K562 (cell line): ENCODE data around the gene ASAH2. TPM values are rescaled to one million over a fixed set of nuclear protein-coding genes. Genes with fewer than 3 reads are reported as not detected.
A peak's percentile ranks its signal among the peaks of the same experiment; 100 is the strongest.

Experiments
- CHD2 ChIP-seq: IDR thresholded peaks from 2 replicates; pipeline ENCODE4 v1.6.1; 2011; ENCODE audit warnings: low read depth, low read length
- CTBP1 ChIP-seq: fragments of 450-650 bp; IDR thresholded peaks from 2 replicates; pipeline ENCODE4 v1.6.1; 2016; ENCODE audit warnings: borderline replicate concordance
- HLTF ChIP-seq: fragments of 450-650 bp; IDR thresholded peaks from 2 replicates; pipeline ENCODE4 v1.6.1; 2016
- MYBL2 ChIP-seq, 2 experiments: fragments of 450-650 bp in 1 of 2; sonication (generic) in 1 of 2; formaldehyde crosslinking in 1 of 2; IDR thresholded peaks; 2 replicates each; pipeline versions ENCODE4 v1.6.1 to v1.8.1; 2017 to 2022; ENCODE audit warnings: borderline replicate concordance in 1 of 2, inconsistent platforms in 1 of 2, low read depth in 1 of 2, mild to moderate bottlenecking in 1 of 2, missing genetic modification reagents in 1 of 2, moderate library complexity in 1 of 2
- MYC ChIP-seq, 2 experiments: fragments of 250-450 bp in 1 of 2; sonication (Bioruptor Pico) in 1 of 2; IDR thresholded peaks; 2 replicates each; pipeline versions ENCODE4 v1.5.1 to v1.6.1; 2012 to 2021; ENCODE audit warnings: low read depth in 2 of 2, borderline replicate concordance in 1 of 2, improper control_type of control experiment in 1 of 2, low read length in 1 of 2, mild to moderate bottlenecking in 1 of 2, moderate library complexity in 1 of 2
- NFYB ChIP-seq: IDR thresholded peaks from 2 replicates; pipeline ENCODE4 v1.6.1; 2011; ENCODE audit warnings: mild to moderate bottlenecking, moderate library complexity; ENCODE audit not compliant: insufficient read length; ENCODE audit errors: extremely low read depth
- NRF1 ChIP-seq, 2 experiments: fragments of 450-650 bp; IDR thresholded peaks in 1 of 2; conservative IDR thresholded peaks in 1 of 2; 2 replicates each; pipeline ENCODE4 v1.6.1; 2014; ENCODE audit warnings: mild to moderate bottlenecking in 2 of 2
- SIX5 ChIP-seq, 2 experiments: IDR thresholded peaks; 2 replicates each; pipeline ENCODE4 v1.6.1; 2011; ENCODE audit warnings: low read length in 2 of 2, borderline replicate concordance in 1 of 2, low read depth in 1 of 2, mild to moderate bottlenecking in 1 of 2, moderate library complexity in 1 of 2; ENCODE audit not compliant: insufficient read depth in 1 of 2
- TCFL5 ChIP-seq: fragments of 250-450 bp; sonication (Bioruptor Pico); conservative IDR thresholded peaks from 2 replicates; pipeline ENCODE4 v1.6.1; 2021; ENCODE audit warnings: mild to moderate bottlenecking, moderate library complexity, matching md5 sums
- ZNF507 ChIP-seq: conservative IDR thresholded peaks from 2 replicates; pipeline ENCODE4 v1.6.1; 2017; ENCODE audit warnings: missing genetic modification characterization, missing compliant biosample characterization
- polyA plus RNA-seq, 8 experiments: library from polyadenylated mRNA; depleted of rRNA in 4 of 8; stranded (reverse) in 5 of 8; unstranded in 3 of 8; fragments of >200 nt; fragmentation: Nextera tagmentation in 2 of 8; fragmentation: Illumina TruSeq in 1 of 8; extraction: Ambion mirVana in 2 of 8; extraction: Trizol in 1 of 8; gene quantifications; 2 replicates each; pipeline versions ENCODE4 v1.2.1 to v1.2.3, GENCODE V29; 2011 to 2014; ENCODE audit warnings: inconsistent platforms in 1 of 8, missing spikeins in 1 of 8
- total RNA-seq, 7 experiments: library from RNA; depleted of rRNA in 6 of 7; stranded (reverse); fragments of >200 nt in 6 of 7; fragmentation: Illumina TruSeq in 2 of 7; extraction: Trizol in 2 of 7; gene quantifications; 2 replicates each; pipeline versions ENCODE4 v1.2.1 to v1.2.3, GENCODE V29; 2011 to 2021; ENCODE audit warnings: low replicate concordance in 1 of 7
- TF ChIP-seq, protein P1 (sequence below): fragments of 450-650 bp; IDR thresholded peaks from 2 replicates; pipeline ENCODE4 v1.6.1; 2016
- TF ChIP-seq, protein P2 (sequence below): fragments of 250-450 bp; sonication (Bioruptor Pico); IDR thresholded peaks from 2 replicates; pipeline ENCODE4 v1.9.0; 2021; ENCODE audit warnings: mild to moderate bottlenecking, inconsistent platforms
- TF ChIP-seq, protein P3 (sequence below): fragments of 250-450 bp; sonication (Bioruptor Pico); IDR thresholded peaks from 2 replicates; pipeline ENCODE4 v1.9.0; 2021; ENCODE audit warnings: mild to moderate bottlenecking

Gene ASAH2
- total and polyA plus RNA-seq, 9 of the 15 experiments (the other 6 are each of a cell fraction or from before 2014, with no cell fraction given) = 2.5 to 12.0 (median 8.5) TPM

DNA sequence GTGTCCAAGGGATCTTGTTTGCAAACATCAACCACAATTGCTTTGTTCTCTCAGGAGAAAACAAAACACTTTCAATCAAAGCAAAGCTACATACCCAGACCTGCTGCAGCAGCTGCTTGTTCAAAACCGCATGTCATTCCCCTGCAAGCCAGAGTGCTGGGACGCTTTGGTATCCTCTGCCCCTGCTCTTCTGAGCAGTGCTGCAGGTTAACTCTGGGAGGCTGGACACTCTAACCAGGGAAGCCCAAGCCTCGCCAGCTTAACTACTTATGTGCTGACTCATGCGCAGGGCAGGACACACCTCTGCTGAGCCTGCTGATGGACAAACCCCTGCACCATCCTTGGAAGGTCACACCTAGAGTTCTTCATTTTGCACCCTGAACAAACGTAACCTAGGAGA, 28.2 kb upstream of the ASAH2 start (continued):
- TF ChIP-seq, protein P1, sequence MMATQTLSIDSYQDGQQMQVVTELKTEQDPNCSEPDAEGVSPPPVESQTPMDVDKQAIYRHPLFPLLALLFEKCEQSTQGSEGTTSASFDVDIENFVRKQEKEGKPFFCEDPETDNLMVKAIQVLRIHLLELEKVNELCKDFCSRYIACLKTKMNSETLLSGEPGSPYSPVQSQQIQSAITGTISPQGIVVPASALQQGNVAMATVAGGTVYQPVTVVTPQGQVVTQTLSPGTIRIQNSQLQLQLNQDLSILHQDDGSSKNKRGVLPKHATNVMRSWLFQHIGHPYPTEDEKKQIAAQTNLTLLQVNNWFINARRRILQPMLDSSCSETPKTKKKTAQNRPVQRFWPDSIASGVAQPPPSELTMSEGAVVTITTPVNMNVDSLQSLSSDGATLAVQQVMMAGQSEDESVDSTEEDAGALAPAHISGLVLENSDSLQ = 0 out of 2 replicates have a peak, but pooled peaks have one; percentile 11
- TF ChIP-seq, protein P2, sequence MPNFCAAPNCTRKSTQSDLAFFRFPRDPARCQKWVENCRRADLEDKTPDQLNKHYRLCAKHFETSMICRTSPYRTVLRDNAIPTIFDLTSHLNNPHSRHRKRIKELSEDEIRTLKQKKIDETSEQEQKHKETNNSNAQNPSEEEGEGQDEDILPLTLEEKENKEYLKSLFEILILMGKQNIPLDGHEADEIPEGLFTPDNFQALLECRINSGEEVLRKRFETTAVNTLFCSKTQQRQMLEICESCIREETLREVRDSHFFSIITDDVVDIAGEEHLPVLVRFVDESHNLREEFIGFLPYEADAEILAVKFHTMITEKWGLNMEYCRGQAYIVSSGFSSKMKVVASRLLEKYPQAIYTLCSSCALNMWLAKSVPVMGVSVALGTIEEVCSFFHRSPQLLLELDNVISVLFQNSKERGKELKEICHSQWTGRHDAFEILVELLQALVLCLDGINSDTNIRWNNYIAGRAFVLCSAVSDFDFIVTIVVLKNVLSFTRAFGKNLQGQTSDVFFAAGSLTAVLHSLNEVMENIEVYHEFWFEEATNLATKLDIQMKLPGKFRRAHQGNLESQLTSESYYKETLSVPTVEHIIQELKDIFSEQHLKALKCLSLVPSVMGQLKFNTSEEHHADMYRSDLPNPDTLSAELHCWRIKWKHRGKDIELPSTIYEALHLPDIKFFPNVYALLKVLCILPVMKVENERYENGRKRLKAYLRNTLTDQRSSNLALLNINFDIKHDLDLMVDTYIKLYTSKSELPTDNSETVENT (CRISPR knock-in tag) = no peak
- TF ChIP-seq NFYB (no peak), TCFL5 (CRISPR knock-in tag) (no peak), SIX5 (IDR thresholded peaks at IDR 0.05; ENCODE audit: borderline replicate concordance in 1 of 2, insufficient read depth in 1 of 2, low read depth in 1 of 2, low read length in 2 of 2) (no peak), HLTF (no peak), MYBL2 (IDR thresholded peaks at IDR 0.05; ENCODE audit: low read depth) (no peak), MYBL2 (CRISPR knock-in tag; IDR thresholded peaks at IDR 0.05; ENCODE audit: borderline replicate concordance) (no peak), MYC (IDR thresholded peaks at IDR 0.05; ENCODE audit: low read depth, low read length) (0 out of 2 replicates have a peak, but pooled peaks have one; percentile 18), MYC (CRISPR knock-in tag; IDR thresholded peaks at IDR 0.05; ENCODE audit: borderline replicate concordance, low read depth) (no peak), CHD2 (no peak), ZNF507 (no peak), NRF1 (conservative IDR thresholded peaks at IDR 0.05 in 1 of 2, IDR thresholded peaks at IDR 0.05 in 1 of 2) (peak; percentile 71 to 73), CTBP1 (0 out of 2 replicates have a peak, but pooled peaks have one; percentile 36)
- TF ChIP-seq, protein P3, sequence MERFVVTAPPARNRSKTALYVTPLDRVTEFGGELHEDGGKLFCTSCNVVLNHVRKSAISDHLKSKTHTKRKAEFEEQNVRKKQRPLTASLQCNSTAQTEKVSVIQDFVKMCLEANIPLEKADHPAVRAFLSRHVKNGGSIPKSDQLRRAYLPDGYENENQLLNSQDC = no peak
